HepG2 (cell line): ENCODE measurements around the gene C20orf96. TPM values are rescaled to one million over a fixed set of nuclear protein-coding genes. Genes with fewer than 3 reads are reported as not detected.

Experiments used
- BCLAF1 ChIP-seq: fragments of 450-650 bp; IDR thresholded peaks from 2 replicates; pipeline ENCODE4 v1.6.1; 2017; ENCODE audit warnings: mild to moderate bottlenecking
- FOSL1 ChIP-seq: sonication (generic); formaldehyde crosslinking; IDR thresholded peaks from 2 replicates; pipeline ENCODE4 v1.9.0; 2021; ENCODE audit warnings: missing genetic modification reagents, borderline replicate concordance
- FOXA3 ChIP-seq: IDR thresholded peaks from 2 replicates; pipeline ENCODE4 v1.6.1; 2016; ENCODE audit warnings: missing genetic modification reagents, missing compliant biosample characterization
- HMGA1 ChIP-seq: sonication (generic); formaldehyde crosslinking; conservative IDR thresholded peaks from 2 replicates; pipeline ENCODE4 v1.4.0; 2020; ENCODE audit warnings: missing genetic modification reagents
- IRF9 ChIP-seq: sonication (generic); formaldehyde crosslinking; IDR thresholded peaks from 2 replicates; pipeline ENCODE4 v1.8.0; 2022; ENCODE audit warnings: missing genetic modification reagents, mild to moderate bottlenecking, borderline replicate concordance
- MXD1 ChIP-seq: sonication (generic); formaldehyde crosslinking; IDR thresholded peaks from 2 replicates; pipeline ENCODE4 v1.4.0; 2020; ENCODE audit warnings: mild to moderate bottlenecking, missing genetic modification reagents
- SMC3 ChIP-seq: IDR thresholded peaks from 2 replicates; pipeline ENCODE4 v1.6.1; 2011; ENCODE audit warnings: low read length, improper control_type of control experiment
- TCF7L2 ChIP-seq: IDR thresholded peaks from 2 replicates; pipeline ENCODE4 v1.6.1; 2011; ENCODE audit warnings: mild to moderate bottlenecking, low read depth, low read length, moderate library complexity
- U2AF2 ChIP-seq: fragments of 200-400 bp; formaldehyde crosslinking; IDR thresholded peaks from 2 replicates; pipeline ENCODE4 v1.6.1; 2017; ENCODE audit warnings: low read depth, mild to moderate bottlenecking, low read length
- ZBTB14 ChIP-seq: sonication (generic); formaldehyde crosslinking; IDR thresholded peaks from 2 replicates; pipeline ENCODE4 v1.4.0; 2020; ENCODE audit warnings: missing genetic modification reagents
- ZFP62 ChIP-seq: sonication (generic); formaldehyde crosslinking; IDR thresholded peaks from 2 replicates; pipeline ENCODE4 v1.4.0; 2020; ENCODE audit warnings: missing genetic modification reagents
- ZNF12 ChIP-seq: sonication (generic); formaldehyde crosslinking; IDR thresholded peaks from 2 replicates; pipeline ENCODE4 v1.5.0; 2020; ENCODE audit warnings: missing genetic modification reagents
- ZNF335 ChIP-seq: sonication (generic); formaldehyde crosslinking; IDR thresholded peaks from 2 replicates; pipeline ENCODE4 v1.4.0; 2020; ENCODE audit warnings: missing genetic modification reagents
- ZNF576 ChIP-seq: sonication (generic); formaldehyde crosslinking; IDR thresholded peaks from 2 replicates; pipeline ENCODE4 v1.4.0; 2020; ENCODE audit warnings: mild to moderate bottlenecking, missing genetic modification reagents
- ZNF704 ChIP-seq: sonication (generic); formaldehyde crosslinking; IDR thresholded peaks from 2 replicates; pipeline ENCODE4 v1.8.1; 2023; ENCODE audit warnings: mild to moderate bottlenecking, inconsistent platforms, moderate library complexity, missing genetic modification reagents, borderline replicate concordance
- ZNF790 ChIP-seq: sonication (generic); formaldehyde crosslinking; IDR thresholded peaks from 2 replicates; pipeline ENCODE4 v1.8.0; 2022; ENCODE audit warnings: missing genetic modification reagents, mild to moderate bottlenecking, borderline replicate concordance
- polyA plus RNA-seq, 8 experiments: library from polyadenylated mRNA; depleted of rRNA in 3 of 8; stranded (reverse) in 7 of 8; unstranded in 1 of 8; fragments of >200 nt; fragmentation: Illumina TruSeq in 4 of 8; extraction: Trizol in 4 of 8; gene quantifications; 2 replicates each; pipeline versions ENCODE4 v1.2.1 to v1.2.3, GENCODE V29; 2011 to 2016; ENCODE audit warnings: low read depth in 4 of 8, missing spikeins in 1 of 8, mixed read lengths in 1 of 8; ENCODE audit not compliant: insufficient read depth in 1 of 8
- total RNA-seq, 5 experiments: library from RNA; depleted of rRNA; stranded (reverse); fragments of >200 nt; fragmentation: Illumina TruSeq; extraction: Trizol; gene quantifications; 2 replicates each; pipeline ENCODE4 v1.2.3, GENCODE V29; 2016; ENCODE audit warnings: low read depth in 1 of 5

Gene C20orf96
- total and polyA plus RNA-seq, 2 of the 13 experiments (the other 11 are each of a cell fraction or from before 2014, with no cell fraction given) = 3.8 to 20.6 TPM

GRCh38 chr20:325045-325888 lies 34.7 kb upstream of the C20orf96 start, which contains the start of gene SOX12 (continued):
- TF ChIP-seq ZBTB14 (CRISPR knock-in tag) = peak; percentile 95
- TF ChIP-seq ZNF335 = no peak
- no peak for TF ChIP-seq HMGA1 (CRISPR knock-in tag)
- TF ChIP-seq ZNF576 (CRISPR knock-in tag) = no peak
- no peak for TF ChIP-seq MXD1 (CRISPR knock-in tag)
- TF ChIP-seq ZNF704 (CRISPR knock-in tag) = no peak
- TF ChIP-seq FOXA3 (CRISPR knock-in tag) = peak; percentile 94
- TF ChIP-seq ZNF12 (CRISPR knock-in tag) = no peak
- TF ChIP-seq IRF9 (CRISPR knock-in tag) = no peak; the same call in 1 of the 2 replicates
- no peak for TF ChIP-seq FOSL1 (CRISPR knock-in tag)
- TF ChIP-seq BCLAF1 = no peak
- TF ChIP-seq TCF7L2 = no peak
- no peak for TF ChIP-seq SMC3
- TF ChIP-seq ZNF790 (CRISPR knock-in tag) = peak; percentile 49; the same call in 1 of the 2 replicates
- TF ChIP-seq U2AF2 = peak; percentile 57; the same call in 1 of the 2 replicates
- TF ChIP-seq ZFP62 = no peak
